Spleen (tissue), 11 donors: ENCODE measurements around the gene SPATA46. TPM values are rescaled to one million over a fixed set of nuclear protein-coding genes. Genes with fewer than 3 reads are reported as not detected.

Source experiments
- DNase-seq: peaks from one replicate; pipeline ENCODE4 v3.0.0-alpha.2; 2020
- H3K27ac ChIP-seq, 8 donors: fragments of 200-600 bp; sonication (generic) in 7 of 8; 1 replicate in 4 of 8; 2 replicates in 4 of 8; pipeline versions ENCODE4 v1.5.0 to v1.8.0; 2016 to 2021; ENCODE audit warnings: inconsistent platforms in 4 of 8, mild to moderate bottlenecking in 4 of 8, moderate library complexity in 1 of 8
- H3K27me3 ChIP-seq, 7 donors: fragments of 200-600 bp; sonication (generic) in 6 of 7; replicated peaks in 1 of 7; 1 replicate in 4 of 7; 2 replicates in 3 of 7; pipeline versions ENCODE4 v1.5.0 to v1.8.0; 2016 to 2021; ENCODE audit warnings: inconsistent platforms in 3 of 7, mild to moderate bottlenecking in 1 of 7
- H3K36me3 ChIP-seq, 6 donors: fragments of 200-600 bp; sonication (generic) in 5 of 6; 1 replicate in 4 of 6; 2 replicates in 2 of 6; pipeline versions ENCODE4 v1.5.0 to v1.8.0; 2016 to 2021; ENCODE audit warnings: inconsistent platforms in 2 of 6
- H3K4me1 ChIP-seq, 6 donors: fragments of 200-600 bp; sonication (generic) in 5 of 6; 1 replicate in 3 of 6; 2 replicates in 3 of 6; pipeline versions ENCODE4 v1.5.0 to v1.8.0; 2016 to 2021; ENCODE audit warnings: inconsistent platforms in 3 of 6
- H3K4me3 ChIP-seq, 8 donors: fragments of 200-600 bp; sonication (generic) in 7 of 8; 1 replicate in 4 of 8; 2 replicates in 4 of 8; pipeline versions ENCODE4 v1.5.0 to v1.8.0; 2016 to 2021; ENCODE audit warnings: inconsistent platforms in 4 of 8, mild to moderate bottlenecking in 4 of 8, moderate library complexity in 2 of 8
- H3K9me3 ChIP-seq, 8 donors: fragments of 200-600 bp; sonication (generic) in 7 of 8; 1 replicate in 4 of 8; 2 replicates in 4 of 8; pipeline versions ENCODE4 v1.5.0 to v1.8.0; 2016 to 2021; ENCODE audit warnings: inconsistent platforms in 4 of 8
- CTCF ChIP-seq, 11 experiments: fragments of 200-600 bp in 7 of 11; fragments of 450-650 bp in 4 of 11; sonication (generic) in 4 of 11; IDR thresholded peaks in 8 of 11; conservative IDR thresholded peaks in 3 of 11; 1 replicate in 7 of 11; 2 replicates in 4 of 11; pipeline versions ENCODE4 v1.4.0 to v1.8.0; 2016 to 2021; ENCODE audit warnings: antibody characterized with exemption in 11 of 11, inconsistent platforms in 4 of 11, mild to moderate bottlenecking in 1 of 11
- POLR2A ChIP-seq, 3 donors: fragments of 450-650 bp; IDR thresholded peaks; one replicate each; pipeline ENCODE4 v1.5.1; 2017; ENCODE audit warnings: antibody characterized with exemption in 3 of 3, mild to moderate bottlenecking in 1 of 3
- POLR2AphosphoS5 ChIP-seq, 3 donors: sonication (generic); formaldehyde crosslinking; IDR thresholded peaks; one replicate each; pipeline ENCODE4 v1.5.1; 2017; ENCODE audit warnings: antibody characterized with exemption in 3 of 3
- WGBS, 5 donors: extraction: QIAGEN DNeasy Blood & Tissue Kit in 3 of 5; methylation state at CpG; one replicate each; pipeline versions ENCODE4 v1.1.5 to v1.1.7; 2013 to 2018; 5-methylcytosine and 5-hydroxymethylcytosine counted together
- intact Hi-C: fragments of 100-400 bp; cut with DNase I; formaldehyde crosslinking; loops from one replicate; pipeline ENCODE4 v1.15.0; 2023; ENCODE audit warnings: low total_unique reads
- polyA plus RNA-seq, 3 donors: library from polyadenylated mRNA; stranded (reverse); fragments of 200-250 nt; gene quantifications; one replicate each; pipeline ENCODE4 v1.2.1, GENCODE V29; 2013
- total RNA-seq, 7 donors: library from RNA; depleted of rRNA in 3 of 7; stranded (reverse); fragments of >200 nt in 3 of 7; fragmentation: NEBNext Ultra II Directional in 4 of 7; extraction: Animal tissue kit (Norgen Biotek cat#: 25700) in 4 of 7; gene quantifications; one replicate each; pipeline versions ENCODE4 v1.1.0 to v1.2.1, GENCODE V29; 2016 to 2021
- donor health status: healthy with polysubstance abuse.
- donor health status: DM: no; HTN: no; CAD: no; lungs with moderate emphysema.
- donor health status: DM: no; HTN: no; CAD: no.
- donor health status: Bipolar disorder and iron deficiency.
- donor health status: healthy.
- donor health status: DM: no; HTN: no; CAD: no.
- donor health status: DM: yes; HTN: yes; CAD: no.

SPATA46 gene
- total and polyA plus RNA-seq, 10 donors, result not detected

- Histone ChIP-seq H3K27ac (no peak overlapping the region), H3K9me3 (no peaks in the 10 kb centered on the region), H3K27me3 (peaks cover 0 to 8% (median 0%) of the 10 kb centered on the region in 7 donors), H3K4me3 (no peak overlapping the region), H3K36me3 (peaks cover 0 to 35% (median 0%) of the 10 kb centered on the region in 6 donors), H3K4me1 (no peaks in the 10 kb centered on the region)
- TF ChIP-seq POLR2AphosphoS5 (IDR thresholded peaks at IDR 0.05), result no peak
- no peak for TF ChIP-seq CTCF (IDR thresholded peaks at IDR 0.05 in 8 of 11, conservative IDR thresholded peaks at IDR 0.05 in 3 of 11)
- WGBS, 5 donors, result 79 to 97% (median 85%) methylated on average over 1 of the region's 1 CpG
- intact Hi-C loops, result no loop called here
- DNase-seq, result no peak
Measured at GRCh38 chr1:162370161-162370560, 6.5 kb downstream of the SPATA46 start.

GRCh38 chr1:162369571-162369970 lies 7.1 kb downstream of the SPATA46 start:
- H3K4me3 ChIP-seq, result no peak overlapping the region
- H3K4me1 ChIP-seq, result no peaks in the 10 kb centered on the region
- H3K27me3 ChIP-seq, result peaks cover 0 to 8% (median 0%) of the 10 kb centered on the region in 7 donors
- intact Hi-C loops, result no loop called here
- DNase-seq, result no peak
- H3K36me3 ChIP-seq, result peaks cover 0 to 31% (median 0%) of the 10 kb centered on the region in 6 donors
- no peak overlapping the region for H3K27ac ChIP-seq
- no peaks in the 10 kb centered on the region for H3K9me3 ChIP-seq
- no peak for TF ChIP-seq POLR2A (IDR thresholded peaks at IDR 0.05)
- no peak for TF ChIP-seq POLR2AphosphoS5 (IDR thresholded peaks at IDR 0.05)
- TF ChIP-seq CTCF (IDR thresholded peaks at IDR 0.05 in 8 of 11, conservative IDR thresholded peaks at IDR 0.05 in 3 of 11), result no peak
- 81 to 93% (median 85%) methylated on average over 7 of the region's 7 CpGs for WGBS, 5 donors

GRCh38 chr1:162368451-162368850 lies 8.2 kb downstream of the SPATA46 start:
- H3K4me1 ChIP-seq, result no peaks in the 10 kb centered on the region
- no peak overlapping the region for H3K27ac ChIP-seq
- intact Hi-C loops, result no loop called here
- H3K36me3 ChIP-seq, result peaks cover 0 to 27% (median 0%) of the 10 kb centered on the region in 6 donors
- TF ChIP-seq POLR2AphosphoS5 (IDR thresholded peaks at IDR 0.05) (no peak), POLR2A (IDR thresholded peaks at IDR 0.05) (no peak), CTCF (IDR thresholded peaks at IDR 0.05 in 8 of 11, conservative IDR thresholded peaks at IDR 0.05 in 3 of 11) (no peak)
- DNase-seq, result no peak
- no peak overlapping the region for H3K4me3 ChIP-seq
- H3K9me3 ChIP-seq, result no peaks in the 10 kb centered on the region
- H3K27me3 ChIP-seq, result peaks cover 0 to 8% (median 0%) of the 10 kb centered on the region in 7 donors
- WGBS, 5 donors, result 63 to 86% (median 72%) methylated on average over 4 of the region's 4 CpGs

GRCh38 chr1:162367772-162368171 lies 8.9 kb downstream of the SPATA46 start:
- Histone ChIP-seq H3K27me3 (peaks cover 0 to 8% (median 0%) of the 10 kb centered on the region in 7 donors), H3K9me3 (no peaks in the 10 kb centered on the region), H3K4me1 (no peaks in the 10 kb centered on the region), H3K4me3 (no peak overlapping the region), H3K27ac (no peak overlapping the region), H3K36me3 (peaks cover 0 to 27% (median 0%) of the 10 kb centered on the region in 6 donors)
- no peak for DNase-seq
- 84 to 93% (median 92%) methylated on average over 10 of the region's 10 CpGs for WGBS, 5 donors
- intact Hi-C loops, result no loop called here
- TF ChIP-seq POLR2AphosphoS5 (IDR thresholded peaks at IDR 0.05), result no peak
- no peak for TF ChIP-seq CTCF (IDR thresholded peaks at IDR 0.05 in 8 of 11, conservative IDR thresholded peaks at IDR 0.05 in 3 of 11)
- no peak for TF ChIP-seq POLR2A (IDR thresholded peaks at IDR 0.05)
